Lower leg skin (tissue), 3 donors: ENCODE data around the gene SH3RF2.

Experiments used
- POLR2A ChIP-seq, 2 donors: fragments of 450-650 bp; IDR thresholded peaks; one replicate each; pipeline ENCODE4 v1.6.1; 2016 to 2017; ENCODE audit warnings: antibody characterized with exemption in 2 of 2, mild to moderate bottlenecking in 1 of 2, moderate library complexity in 1 of 2
- TF ChIP-seq, protein P1 (sequence below), 3 donors: fragments of 450-650 bp; IDR thresholded peaks; one replicate each; pipeline ENCODE4 v1.5.1; 2016; ENCODE audit warnings: antibody characterized with exemption in 3 of 3, mild to moderate bottlenecking in 3 of 3, moderate library complexity in 2 of 3

DNA sequence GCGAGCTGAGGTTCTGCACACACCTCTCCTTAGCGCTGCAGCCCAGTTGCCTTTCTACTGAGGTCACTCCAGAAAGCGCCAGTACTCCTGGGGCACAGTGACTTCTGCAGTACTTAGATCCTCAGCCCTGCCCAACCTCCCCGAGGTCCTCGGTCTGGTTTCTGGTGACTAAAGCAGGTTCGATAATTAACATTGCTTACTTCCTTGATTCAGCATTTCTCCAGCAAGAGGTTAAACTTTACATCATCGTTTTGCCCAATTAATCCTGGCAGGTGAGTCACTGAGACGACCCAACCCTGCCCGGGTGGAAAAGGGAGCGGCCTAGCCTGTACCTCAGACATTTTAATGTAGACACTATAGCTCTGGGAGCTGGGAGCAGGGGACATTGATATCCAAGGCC, 91.4 kb downstream of the SH3RF2 start:
- TF ChIP-seq, protein P1, sequence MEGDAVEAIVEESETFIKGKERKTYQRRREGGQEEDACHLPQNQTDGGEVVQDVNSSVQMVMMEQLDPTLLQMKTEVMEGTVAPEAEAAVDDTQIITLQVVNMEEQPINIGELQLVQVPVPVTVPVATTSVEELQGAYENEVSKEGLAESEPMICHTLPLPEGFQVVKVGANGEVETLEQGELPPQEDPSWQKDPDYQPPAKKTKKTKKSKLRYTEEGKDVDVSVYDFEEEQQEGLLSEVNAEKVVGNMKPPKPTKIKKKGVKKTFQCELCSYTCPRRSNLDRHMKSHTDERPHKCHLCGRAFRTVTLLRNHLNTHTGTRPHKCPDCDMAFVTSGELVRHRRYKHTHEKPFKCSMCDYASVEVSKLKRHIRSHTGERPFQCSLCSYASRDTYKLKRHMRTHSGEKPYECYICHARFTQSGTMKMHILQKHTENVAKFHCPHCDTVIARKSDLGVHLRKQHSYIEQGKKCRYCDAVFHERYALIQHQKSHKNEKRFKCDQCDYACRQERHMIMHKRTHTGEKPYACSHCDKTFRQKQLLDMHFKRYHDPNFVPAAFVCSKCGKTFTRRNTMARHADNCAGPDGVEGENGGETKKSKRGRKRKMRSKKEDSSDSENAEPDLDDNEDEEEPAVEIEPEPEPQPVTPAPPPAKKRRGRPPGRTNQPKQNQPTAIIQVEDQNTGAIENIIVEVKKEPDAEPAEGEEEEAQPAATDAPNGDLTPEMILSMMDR (IDR thresholded peaks at IDR 0.05) = no peak
- TF ChIP-seq POLR2A (IDR thresholded peaks at IDR 0.05) = no peak
